ENCODE measurements around the gene BCL11A.
A peak's percentile ranks its signal among the peaks of the same experiment; 100 is the strongest.

BCL11A gene

DNA sequence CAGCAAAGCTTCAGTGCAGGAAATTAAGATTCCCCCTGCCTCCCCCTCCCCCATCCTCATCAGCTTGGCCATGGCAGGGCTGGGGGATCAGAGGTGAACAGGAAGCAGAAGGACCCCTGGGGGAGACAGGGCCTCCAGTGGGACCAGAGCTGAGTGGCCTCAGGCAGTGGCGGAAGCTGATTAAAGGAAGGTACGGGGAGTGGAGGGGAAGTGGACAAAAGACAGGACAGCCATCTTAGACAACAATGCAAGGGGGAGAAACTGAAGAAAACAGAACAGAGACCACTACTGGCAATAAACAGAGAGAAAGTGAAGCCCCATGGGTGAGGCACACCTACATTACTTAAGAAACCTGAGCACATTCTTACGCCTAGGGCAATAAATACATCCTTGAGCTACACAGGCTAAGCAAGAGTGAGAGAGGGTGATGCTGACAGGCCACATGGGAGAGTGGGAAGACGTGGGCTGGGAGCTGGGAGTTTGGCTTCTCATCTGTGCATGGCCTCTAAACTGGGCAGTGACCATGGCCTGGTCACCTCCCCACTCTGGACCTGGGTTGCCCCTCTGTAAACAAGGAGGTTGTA, 59.6 kb downstream of the BCL11A start:
- no peak for DNase-seq
- TF ChIP-seq GATA1 (IDR thresholded peaks at IDR 0.05; ENCODE audit: low read depth, low read length) (no peak), POLR2A (IDR thresholded peaks at IDR 0.05; ENCODE audit: low read length) (no peak)

- no peak for DNase-seq
- no peak for TF ChIP-seq GATA1 (IDR thresholded peaks at IDR 0.05; ENCODE audit: low read depth, low read length)
- TF ChIP-seq POLR2A (IDR thresholded peaks at IDR 0.05; ENCODE audit: low read length), result no peak
Observed at GRCh38 chr2:60492548-60492947, 60.9 kb downstream of the BCL11A start.

DNA sequence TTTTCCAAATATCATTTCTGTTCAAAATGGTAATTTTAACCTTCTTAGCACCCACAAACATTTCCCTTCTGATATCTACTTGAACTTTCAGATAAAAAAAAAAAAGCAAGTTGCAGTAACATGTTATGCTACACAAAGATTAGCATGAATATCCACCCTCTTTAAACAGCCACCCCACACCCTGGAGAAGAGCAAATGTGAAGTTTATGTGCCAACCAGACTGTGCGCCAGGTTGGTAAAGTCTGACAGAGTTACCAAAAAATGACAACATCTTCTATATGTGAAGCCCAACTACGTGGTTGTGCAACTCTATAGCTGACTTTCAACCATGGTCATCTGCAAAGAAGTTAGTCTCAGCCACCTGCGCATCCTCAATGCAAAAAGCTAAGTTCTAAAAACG, 62.6 kb downstream of the BCL11A start:
- no peak for TF ChIP-seq GATA1 (IDR thresholded peaks at IDR 0.05; ENCODE audit: low read depth, low read length)
- peak; percentile 74 for TF ChIP-seq POLR2A (IDR thresholded peaks at IDR 0.05; ENCODE audit: low read length)
- DNase-seq, result peak; percentile 47 to 63

GRCh38 chr2:60490441-60490840, 63.0 kb downstream of the BCL11A start:
- DNase-seq, result peak in 1 of 2 experiments; percentile 36
- no peak for TF ChIP-seq POLR2A (IDR thresholded peaks at IDR 0.05; ENCODE audit: low read length)
- TF ChIP-seq GATA1 (IDR thresholded peaks at IDR 0.05; ENCODE audit: low read depth, low read length), result no peak

DNA sequence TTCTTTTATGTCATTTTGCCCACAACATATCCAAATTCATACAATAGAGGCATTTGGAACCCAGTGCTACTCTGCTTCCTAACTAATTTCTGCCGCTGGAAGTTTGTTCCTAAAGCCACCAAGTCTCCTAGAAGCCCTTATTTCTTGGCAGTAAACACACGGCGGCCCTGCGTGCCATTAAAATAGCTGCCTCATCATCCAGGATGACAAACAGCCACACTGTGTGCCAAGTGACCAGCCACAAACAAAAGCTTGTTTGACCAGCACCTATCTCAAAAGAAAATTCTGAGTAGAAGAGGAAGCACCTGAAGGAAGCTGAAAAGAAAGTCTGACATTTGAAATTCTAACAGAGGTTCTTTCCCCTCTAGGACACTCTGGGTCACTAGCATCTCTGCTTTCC, 64.2 kb downstream of the BCL11A start:
- no peak for DNase-seq
- TF ChIP-seq GATA1 (IDR thresholded peaks at IDR 0.05; ENCODE audit: low read depth, low read length) (no peak), POLR2A (IDR thresholded peaks at IDR 0.05; ENCODE audit: low read length) (no peak)

DNA sequence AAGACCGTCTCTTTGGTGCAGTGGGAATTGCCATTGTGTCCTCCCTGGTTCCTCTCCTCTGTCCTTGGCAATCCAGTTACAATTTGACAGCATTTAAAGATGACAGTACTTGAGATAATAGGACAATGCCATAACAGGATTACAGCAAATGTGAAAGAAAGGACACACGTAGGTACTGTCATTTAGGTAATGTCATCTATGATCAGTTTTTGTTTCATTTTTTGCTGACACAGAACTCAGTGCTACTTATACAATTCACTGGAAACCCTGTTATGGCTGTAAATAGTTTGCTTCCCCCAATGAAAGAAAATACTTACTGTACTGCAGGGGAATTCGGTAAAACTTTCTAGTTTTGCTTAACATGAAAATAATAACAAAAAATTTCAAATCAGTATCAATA, 65.2 kb downstream of the BCL11A start:
- TF ChIP-seq GATA1 (IDR thresholded peaks at IDR 0.05; ENCODE audit: low read depth, low read length) (no peak), POLR2A (IDR thresholded peaks at IDR 0.05; ENCODE audit: low read length) (no peak)
- DNase-seq, result no peak

- TF ChIP-seq GATA1 (IDR thresholded peaks at IDR 0.05; ENCODE audit: low read depth, low read length) (no peak), POLR2A (IDR thresholded peaks at IDR 0.05; ENCODE audit: low read length) (no peak)
Observed at GRCh38 chr2:60487174-60487573, 66.3 kb downstream of the BCL11A start.

GRCh38 chr2:60486551-60486950, 66.9 kb downstream of the BCL11A start:
- DNase-seq, result no peak
- TF ChIP-seq GATA1 (IDR thresholded peaks at IDR 0.05; ENCODE audit: low read depth, low read length) (no peak), POLR2A (IDR thresholded peaks at IDR 0.05; ENCODE audit: low read length) (no peak)

More at GRCh38 chr2:60487174-60487573, 66.3 kb downstream of the BCL11A start:
- DNase-seq, result no peak

DNA sequence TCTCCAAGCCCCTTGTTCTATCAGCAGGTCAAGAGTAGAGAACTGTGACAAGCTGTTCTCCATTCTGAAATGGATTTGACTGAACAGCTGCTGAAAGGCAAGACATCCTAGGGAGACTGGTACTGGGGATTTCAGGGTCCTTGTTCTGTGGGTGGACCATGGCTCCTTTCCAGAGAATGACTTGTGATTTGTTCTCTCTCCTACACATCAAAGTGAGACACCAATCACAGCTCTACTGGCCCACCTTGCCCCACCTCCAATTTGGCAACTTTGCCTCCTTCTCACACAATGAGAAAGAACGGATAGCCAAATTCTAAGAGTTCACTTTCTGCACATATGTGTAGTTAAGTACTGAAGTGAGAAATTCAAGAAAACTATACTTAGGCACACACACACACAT, 67.4 kb downstream of the BCL11A start:
- DNase-seq, result peak; percentile 3 to 13
- TF ChIP-seq GATA1 (IDR thresholded peaks at IDR 0.05; ENCODE audit: low read depth, low read length) (no peak), POLR2A (IDR thresholded peaks at IDR 0.05; ENCODE audit: low read length) (no peak)

GRCh38 chr2:60485550-60485949, 67.9 kb downstream of the BCL11A start:
- DNase-seq, result no peak
- TF ChIP-seq POLR2A (IDR thresholded peaks at IDR 0.05; ENCODE audit: low read length), result no peak
- TF ChIP-seq GATA1 (IDR thresholded peaks at IDR 0.05; ENCODE audit: low read depth, low read length), result no peak

- no peak for TF ChIP-seq GATA1 (IDR thresholded peaks at IDR 0.05; ENCODE audit: low read depth, low read length)
- TF ChIP-seq POLR2A (IDR thresholded peaks at IDR 0.05; ENCODE audit: low read length), result no peak
- DNase-seq, result no peak
Observed at GRCh38 chr2:60485055-60485454, 68.4 kb downstream of the BCL11A start.

- TF ChIP-seq GATA1 (IDR thresholded peaks at IDR 0.05; ENCODE audit: low read depth, low read length), result no peak
- TF ChIP-seq POLR2A (IDR thresholded peaks at IDR 0.05; ENCODE audit: low read length), result no peak
- no peak for DNase-seq
Observed at GRCh38 chr2:60484133-60484645, 69.3 kb downstream of the BCL11A start.

DNA sequence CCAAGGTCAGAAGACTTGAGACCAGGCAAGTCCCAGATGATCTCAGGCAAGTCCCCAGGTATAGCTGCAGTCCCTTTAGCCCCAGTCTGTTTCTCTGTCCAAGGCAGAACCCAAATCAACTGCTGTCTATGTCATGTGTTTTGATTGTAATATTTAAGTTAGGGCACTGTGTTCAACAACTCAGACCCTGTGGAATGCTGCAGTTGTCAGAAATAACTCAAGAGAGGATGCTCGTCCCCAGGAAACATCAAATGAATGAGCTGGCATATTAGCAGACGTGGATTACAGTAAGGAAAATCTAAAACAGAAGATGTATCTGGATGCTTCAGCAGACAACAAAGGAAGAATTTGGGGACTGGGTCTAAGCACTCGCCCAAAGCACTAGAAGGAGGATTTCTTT, 70.1 kb downstream of the BCL11A start:
- no peak for TF ChIP-seq POLR2A (IDR thresholded peaks at IDR 0.05; ENCODE audit: low read length)
- TF ChIP-seq GATA1 (IDR thresholded peaks at IDR 0.05; ENCODE audit: low read depth, low read length), result no peak
- no peak for DNase-seq

- TF ChIP-seq GATA1 (IDR thresholded peaks at IDR 0.05; ENCODE audit: low read depth, low read length), result no peak
- no peak for TF ChIP-seq POLR2A (IDR thresholded peaks at IDR 0.05; ENCODE audit: low read length)
- no peak for DNase-seq
Observed at GRCh38 chr2:60482222-60482621, 71.2 kb downstream of the BCL11A start.

DNA sequence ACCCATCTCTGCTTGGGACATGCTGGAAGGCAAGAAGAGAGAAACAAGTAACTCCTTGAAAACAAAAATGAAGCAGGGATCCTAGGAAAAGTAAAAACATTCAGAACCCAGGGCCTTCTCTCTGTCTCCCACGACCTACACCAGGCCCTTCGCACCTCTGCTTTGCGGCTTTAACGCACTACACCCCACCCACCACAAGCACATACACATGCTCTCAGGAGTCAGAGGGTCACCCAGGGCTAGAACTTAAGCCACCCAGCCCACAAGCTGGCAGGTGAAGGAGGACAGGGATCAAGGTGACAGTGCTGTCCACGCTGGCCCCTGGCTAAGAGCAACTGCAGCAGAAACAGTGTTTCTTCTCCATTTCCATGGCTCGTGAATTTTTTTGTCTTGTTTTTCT, 72.2 kb downstream of the BCL11A start:
- no peak for TF ChIP-seq GATA1 (IDR thresholded peaks at IDR 0.05; ENCODE audit: low read depth, low read length)
- no peak for TF ChIP-seq POLR2A (IDR thresholded peaks at IDR 0.05; ENCODE audit: low read length)
- no peak for DNase-seq

All from erythroblast (primary cell).